HCT116 (cell line): ENCODE data around the gene ALDOA. TPM values are rescaled to one million over a fixed set of nuclear protein-coding genes. Genes with fewer than 3 reads are reported as not detected.

Experiments
- ATAC-seq: fragments of 200-7000 bp; cut with Tn5 transposase; 2 replicates; pipeline ENCODE4 v1.9.1; 2020; ENCODE audit warnings: mild to moderate bottlenecking, moderate library complexity
- BruUV-seq: library from RNA; stranded (reverse); fragments of 400-500 nt; replicated peaks from 2 replicates; lab custom pipeline; 2021; lab: Mats Ljungman, UMichigan
- CTCF ChIA-PET: fragments of 300-600 bp; sonication (Branson Sonifier 250); formaldehyde crosslinking; loops from one replicate; lab custom pipeline; 2021; ENCODE audit warnings: antibody characterized with exemption; lab: Charles Lee
- POLR2A ChIA-PET: fragments of 300-600, 350-600 bp; sonication (Branson Sonifier 250); formaldehyde crosslinking; loops from one replicate; lab custom pipeline; 2021; ENCODE audit warnings: antibody characterized with exemption; lab: Charles Lee
- RAD21 ChIA-PET, 2 experiments: fragments of 300-600 bp; sonication (Branson Sonifier 250); formaldehyde crosslinking; loops; one replicate each; lab custom pipeline; 2023; ENCODE audit warnings: low total read pairs in 2 of 2; ENCODE audit not compliant: uncharacterized antibody in 2 of 2, unreplicated experiment in 2 of 2, low non-redundant PET in 1 of 2; lab: Charles Lee
- DNase-seq: peaks from one replicate; pipeline ENCODE4 v3.0.0-alpha.2; 2010; ENCODE audit warnings: low read depth, low spot score
- H2AFZ ChIP-seq: fragments of 200-600 bp; shearing (Covaris generic), sonication (generic); 2 replicates; pipeline ENCODE4 v1.6.1; 2017; ENCODE audit warnings: low read depth, mixed run types, mixed read lengths, antibody characterized with exemption, low read length; ENCODE audit not compliant: poor library complexity, severe bottlenecking
- H3K27ac ChIP-seq: 2 replicates; pipeline ENCODE4 v1.5.1; 2012; ENCODE audit warnings: low read depth, low read length
- H3K27me3 ChIP-seq: fragments of 200-600 bp; sonication (generic); 2 replicates; pipeline ENCODE4 v1.6.1; 2016; ENCODE audit warnings: mixed run types, low read length, mixed read lengths; ENCODE audit not compliant: insufficient read depth
- H3K36me3 ChIP-seq, 2 experiments: fragments of 200-500 bp in 1 of 2; fragments of 200-600 bp in 1 of 2; sonication (Bioruptor generic) in 1 of 2; sonication (generic) in 1 of 2; 2 replicates each; pipeline versions ENCODE4 v1.5.1 to v1.6.1; 2014 to 2016; ENCODE audit warnings: low read length in 2 of 2, inconsistent platforms in 1 of 2, mixed read lengths in 1 of 2, mixed run types in 1 of 2; ENCODE audit not compliant: insufficient read depth in 2 of 2, control insufficient read depth in 1 of 2
- H3K4me1 ChIP-seq, 2 experiments: fragments of 200-600 bp in 1 of 2; sonication (generic) in 1 of 2; 2 replicates each; pipeline versions ENCODE4 v1.5.1 to v1.6.1; 2012 to 2017; ENCODE audit warnings: low read length in 2 of 2, inconsistent platforms in 1 of 2, mild to moderate bottlenecking in 1 of 2, mixed read lengths in 1 of 2, mixed run types in 1 of 2, moderate library complexity in 1 of 2; ENCODE audit not compliant: insufficient read depth in 2 of 2, control insufficient read depth in 1 of 2
- H3K4me2 ChIP-seq: fragments of 200-600 bp; sonication (generic); 2 replicates; pipeline ENCODE4 v1.6.1; 2017; ENCODE audit warnings: mixed run types, low read length, mixed read lengths
- H3K4me3 ChIP-seq, 2 experiments: fragments of 200-600 bp in 1 of 2; sonication (generic) in 1 of 2; replicated peaks in 1 of 2; 2 replicates each; pipeline ENCODE4 v1.5.1; 2011 to 2016; ENCODE audit warnings: low read length in 2 of 2, control low read depth in 1 of 2, low read depth in 1 of 2, mild to moderate bottlenecking in 1 of 2, mixed read lengths in 1 of 2, mixed run types in 1 of 2
- H3K79me2 ChIP-seq: fragments of 200-600 bp; sonication (generic); 2 replicates; pipeline ENCODE4 v1.6.1; 2017; ENCODE audit warnings: mild to moderate bottlenecking, mixed run types, low read length, moderate library complexity, mixed read lengths; ENCODE audit not compliant: insufficient read depth
- H3K9ac ChIP-seq: fragments of 200-600 bp; sonication (generic); 2 replicates; pipeline ENCODE4 v1.6.1; 2016; ENCODE audit warnings: low read length, mixed read lengths
- H3K9me2 ChIP-seq: fragments of 200-600 bp; sonication (generic), shearing (Covaris generic); 2 replicates; pipeline ENCODE4 v1.6.1; 2017; ENCODE audit warnings: mixed run types, mild to moderate bottlenecking, moderate library complexity; ENCODE audit not compliant: insufficient read depth
- H3K9me3 ChIP-seq, 2 experiments: fragments of 200-500 bp in 1 of 2; fragments of 200-600 bp in 1 of 2; sonication (Bioruptor generic) in 1 of 2; sonication (generic) in 1 of 2; 2 replicates each; pipeline ENCODE4 v1.6.1; 2014 to 2017; ENCODE audit warnings: low read length in 2 of 2, mixed read lengths in 2 of 2, inconsistent platforms in 1 of 2, low read depth in 1 of 2, mild to moderate bottlenecking in 1 of 2, mixed run types in 1 of 2, moderate library complexity in 1 of 2; ENCODE audit not compliant: control insufficient read depth in 1 of 2, insufficient read depth in 1 of 2
- H4K20me1 ChIP-seq: fragments of 200-600 bp; sonication (generic), shearing (Covaris generic); 2 replicates; pipeline ENCODE4 v1.6.1; 2017; ENCODE audit warnings: mixed run types, mild to moderate bottlenecking, moderate library complexity; ENCODE audit not compliant: insufficient read depth
- CTCF ChIP-seq, 3 experiments: fragments of 200-600 bp in 1 of 3; sonication (generic) in 1 of 3; IDR thresholded peaks in 2 of 3; conservative IDR thresholded peaks in 1 of 3; 2 replicates each; pipeline ENCODE4 v1.5.1; 2012 to 2017; ENCODE audit warnings: low read depth in 2 of 3, low read length in 2 of 3, antibody characterized with exemption in 1 of 3, borderline replicate concordance in 1 of 3, control low read depth in 1 of 3, mild to moderate bottlenecking in 1 of 3, mixed read lengths in 1 of 3, mixed run types in 1 of 3, moderate library complexity in 1 of 3; ENCODE audit not compliant: insufficient read depth in 1 of 3
- EGR1 ChIP-seq: IDR thresholded peaks from 2 replicates; pipeline ENCODE4 v1.6.1; 2012; ENCODE audit warnings: low read depth
- MAX ChIP-seq: IDR thresholded peaks from 2 replicates; pipeline ENCODE4 v1.6.1; 2012
- REST ChIP-seq: IDR thresholded peaks from 2 replicates; pipeline ENCODE4 v1.6.1; 2012; ENCODE audit warnings: low read depth
- SIN3A ChIP-seq: IDR thresholded peaks from 2 replicates; pipeline ENCODE4 v1.6.1; 2012; ENCODE audit warnings: low read depth
- SP1 ChIP-seq: IDR thresholded peaks from 2 replicates; pipeline ENCODE4 v1.6.1; 2012; ENCODE audit warnings: low read depth
- ZBTB33 ChIP-seq: IDR thresholded peaks from 2 replicates; pipeline ENCODE4 v1.6.1; 2011; ENCODE audit warnings: mild to moderate bottlenecking, low read length, moderate library complexity; ENCODE audit not compliant: insufficient replicate concordance; ENCODE audit errors: extremely low read depth
- ZFX ChIP-seq: fragments of 450-650 bp; IDR thresholded peaks from 2 replicates; pipeline ENCODE4 v1.6.1; 2017
- ZNF274 ChIP-seq: fragments of 200-500 bp; sonication (Bioruptor generic); IDR thresholded peaks from 2 replicates; pipeline ENCODE4 v1.6.1; 2014; ENCODE audit warnings: mild to moderate bottlenecking, low read depth, low read length, inconsistent platforms
- intact Hi-C: fragments of 100-400 bp; cut with micrococcal nuclease; formaldehyde crosslinking; loops from 2 replicates; pipeline ENCODE4 v1.10.0; 2022
- total RNA-seq: library from RNA; stranded (reverse); gene quantifications from one replicate; pipeline ENCODE4 v1.2.1, GENCODE V29; 2021; ENCODE audit not compliant: unreplicated experiment
- TF ChIP-seq, protein P1 (sequence below): IDR thresholded peaks from 2 replicates; pipeline ENCODE4 v1.6.1; 2012

ALDOA gene
- total RNA-seq, 1 experiment from 2014 or later = 2,423 TPM

GRCh38 chr16:30115238-30115637, 49.7 kb downstream of the ALDOA start (continued):
- TF ChIP-seq REST = no peak

DNA sequence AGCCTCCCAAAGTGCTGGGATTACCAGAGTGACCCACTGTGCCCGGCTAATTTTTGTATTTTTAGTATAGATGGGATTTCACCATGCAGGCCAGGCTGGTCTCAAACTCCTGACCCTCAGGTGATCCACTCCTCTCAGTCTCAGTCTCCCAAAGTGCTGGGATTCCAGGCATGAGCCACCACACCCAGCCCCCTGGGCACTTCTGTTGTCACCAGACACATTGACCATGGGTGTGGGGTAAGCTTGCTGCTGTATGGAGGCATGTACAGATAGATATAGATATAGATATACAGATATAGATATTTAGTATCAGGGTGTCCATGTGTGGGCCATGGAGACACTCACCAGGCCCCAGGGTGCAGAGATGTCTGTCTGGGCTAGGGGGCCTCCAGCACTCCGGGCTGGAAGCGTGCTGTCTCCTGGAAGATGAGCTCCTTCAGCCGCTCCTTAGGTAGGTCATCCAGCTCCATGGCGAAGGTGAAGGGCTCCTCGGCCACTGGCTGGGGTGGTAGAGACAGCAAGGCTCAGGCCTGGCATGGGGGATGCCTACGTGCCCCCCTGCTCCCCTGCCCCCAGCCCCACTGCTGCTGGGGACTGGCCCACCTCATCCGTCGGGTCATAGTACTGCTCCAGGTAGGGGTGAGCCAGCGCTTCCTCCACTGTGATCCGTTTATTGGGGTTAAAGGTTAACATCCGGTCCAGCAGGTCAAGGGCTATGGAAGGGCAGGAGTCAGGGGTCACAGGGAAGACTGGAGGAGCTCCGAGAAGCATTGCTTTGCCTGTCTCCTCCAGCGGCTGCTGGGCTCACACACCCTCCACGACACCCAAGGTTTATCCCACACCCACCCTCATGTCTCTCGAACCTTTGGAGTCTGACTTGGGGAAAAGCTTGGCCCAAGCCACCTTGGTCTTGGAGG, 51.0 kb downstream of the ALDOA start:
- DNase-seq (no peak), ATAC-seq (no peak)
- CTCF ChIA-PET = no interaction called here
- Histone ChIP-seq H4K20me1 (no peaks in the 10 kb centered on the region), H3K9me3 (no peaks in the 10 kb centered on the region), H3K79me2 (no peaks in the 10 kb centered on the region), H3K4me1 (peaks cover 17 to 35% of the 10 kb centered on the region in 2 experiments), H3K9ac (no peak overlapping the region), H3K4me3 (no peak overlapping the region), H3K9me2 (no peaks in the 10 kb centered on the region), H3K27ac (no peak overlapping the region), H2AFZ (no peak overlapping the region), H3K36me3 (no peaks in the 10 kb centered on the region; a peak in 1 of 4 replicates), H3K4me2 (no peak overlapping the region), H3K27me3 (no peaks in the 10 kb centered on the region)
- POLR2A ChIA-PET = no interaction called here
- RAD21 ChIA-PET = no interaction called here
- intact Hi-C loops = no loop called here
- BruUV-seq = no TSS peak
- TF ChIP-seq ZNF274 (no peak), REST (no peak), CTCF (IDR thresholded peaks at IDR 0.05 in 2 of 3, conservative IDR thresholded peaks at IDR 0.05 in 1 of 3; ENCODE audit: borderline replicate concordance in 1 of 3, insufficient read depth in 1 of 3, low read depth in 2 of 3, low read length in 2 of 3) (no peak), SIN3A (no peak), EGR1 (no peak), ZBTB33 (no peak), SP1 (no peak), ZFX (no peak), MAX (no peak)
- TF ChIP-seq, protein P1, sequence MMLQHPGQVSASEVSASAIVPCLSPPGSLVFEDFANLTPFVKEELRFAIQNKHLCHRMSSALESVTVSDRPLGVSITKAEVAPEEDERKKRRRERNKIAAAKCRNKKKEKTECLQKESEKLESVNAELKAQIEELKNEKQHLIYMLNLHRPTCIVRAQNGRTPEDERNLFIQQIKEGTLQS = no peak
